Left colon (tissue), 2 donors: Measurements from ENCODE around the gene PTPDC1. TPM values are rescaled to one million over a fixed set of nuclear protein-coding genes. Genes with fewer than 3 reads are reported as not detected.

Source experiments
- ATAC-seq: fragments of 200-7000 bp; cut with Tn5 transposase; one replicate; pipeline ENCODE4 v1.9.1; 2020; ENCODE audit warnings: mild to moderate bottlenecking, moderate library complexity
- DNase-seq, 2 donors: peaks; one replicate each; pipeline ENCODE4 v3.0.0-alpha.2; 2020
- intact Hi-C, 2 donors: fragments of 100-400 bp; cut with DNase I in 1 of 2; cut with micrococcal nuclease in 1 of 2; formaldehyde crosslinking; loops; one replicate each; pipeline versions ENCODE4 v1.11.2 to v1.14.0; 2022; cut with DNase I, micrococcal nuclease
- long read RNA-seq: library from polyadenylated mRNA; unstranded; transcript quantifications from one replicate; pipeline ENCODE4 v2.0.0, GENCODE V29; 2021
- total RNA-seq, 2 donors: library from RNA; stranded (reverse); fragmentation: NEBNext Ultra II Directional; extraction: Animal tissue kit (Norgen Biotek cat#: 25700); gene quantifications; one replicate each; pipeline ENCODE4 v1.2.1, GENCODE V29; 2021
- donor health status: DM: no; HTN: no; CAD: no.
- donor health status: DM: yes; HTN: yes; CAD: no.

The PTPDC1 gene
- total RNA-seq, result 1 to 10 TPM; 6.5 to 6.6 TPM
- long read RNA-seq, partial matches to known transcripts, result 1 of 3 reads
- long read RNA-seq, other reads (novel, unspliced or antisense), result 2 of 3 reads

GRCh38 chr9:94084314-94084713 lies at the start of gene PTPDC1:
Gene PTPDC1, plus strand, starts transcription at chr9:94084464. Its CDS starts 67 bp downstream, at chr9:94084531.
- intact Hi-C loops, result no loop called here
- DNase-seq (no peak), ATAC-seq (no peak)

DNA sequence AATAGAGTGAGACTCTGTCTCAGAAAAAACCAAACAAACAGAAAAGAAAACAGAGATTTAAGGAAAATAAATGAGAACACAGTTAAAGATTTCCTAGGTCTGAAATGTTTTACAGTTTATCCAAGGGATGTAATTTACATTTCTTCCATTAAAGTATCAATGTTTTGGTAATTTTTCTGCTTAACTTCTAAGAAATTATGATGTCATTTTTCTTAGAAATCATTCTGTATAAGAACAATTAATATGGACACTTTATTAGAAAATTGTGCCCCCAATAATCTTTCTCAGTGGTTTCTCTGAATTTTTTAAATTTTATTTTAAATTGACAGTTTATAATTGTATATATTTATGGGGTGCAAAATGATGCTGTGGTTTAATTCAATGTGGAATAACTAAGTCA lies 49.8 kb upstream of the PTPDC1 start:
- ATAC-seq (no peak), DNase-seq (no peak)
- intact Hi-C loops, result no loop called here

- DNase-seq (no peak), ATAC-seq (no peak)
- intact Hi-C loops, result no loop called here
Observed at GRCh38 chr9:94039786-94040185, 44.5 kb upstream of the PTPDC1 start.

- ATAC-seq (no peak), DNase-seq (no peak)
- intact Hi-C loops, result no loop called here
Observed at GRCh38 chr9:94042516-94043360, 41.5 kb upstream of the PTPDC1 start.

GRCh38 chr9:94054716-94055115 lies 29.5 kb upstream of the PTPDC1 start:
- DNase-seq (no peak), ATAC-seq (peak; percentile 95)
- intact Hi-C loops, result no loop called here

- ATAC-seq, result no peak
- DNase-seq, result no peak
- intact Hi-C loops, result no loop called here
Observed at GRCh38 chr9:94056442-94056974, 27.8 kb upstream of the PTPDC1 start.

GRCh38 chr9:94057918-94058317 lies 26.3 kb upstream of the PTPDC1 start:
- DNase-seq, result no peak
- intact Hi-C loops, result no loop called here
- ATAC-seq, result no peak

- no peak for DNase-seq
- intact Hi-C loops, result loop anchor here in 1 of 2 donors (5.0 kb wide), 1 partner anchor 155 kb away; no protein-coding TSS in a partner anchor
- ATAC-seq, result no peak
Observed at GRCh38 chr9:94061864-94062263, 22.4 kb upstream of the PTPDC1 start.

DNA sequence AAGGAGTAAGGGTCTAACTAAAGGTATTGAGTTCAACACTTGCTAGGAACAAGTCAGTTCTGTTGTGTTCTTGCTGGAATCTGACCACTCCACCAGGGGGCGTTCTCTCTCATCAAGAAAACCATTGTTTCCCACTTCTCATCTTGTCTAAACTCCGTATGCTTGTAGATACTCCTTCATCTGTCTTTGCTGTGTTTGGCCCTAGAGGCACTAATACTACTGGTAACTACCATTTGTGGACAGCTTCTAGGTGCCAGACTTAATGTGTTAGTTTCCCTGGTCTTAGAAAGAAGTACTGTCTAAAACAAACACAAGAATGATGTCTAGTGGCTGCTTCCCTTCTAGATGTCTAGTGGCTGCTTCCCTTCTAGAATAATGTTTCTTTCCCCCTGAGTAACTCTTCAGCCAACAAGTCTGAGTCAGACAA lies 18.7 kb upstream of the PTPDC1 start:
- intact Hi-C loops, result loop anchor here in 1 of 2 donors (2.0 kb wide), 1 partner anchor 147 kb away; no protein-coding TSS in a partner anchor
- DNase-seq (peak; percentile 46 to 83), ATAC-seq (peak; percentile 74)

GRCh38 chr9:94068257-94068656 lies 16.0 kb upstream of the PTPDC1 start:
- intact Hi-C loops, result no loop called here
- ATAC-seq (no peak), DNase-seq (no peak)

- ATAC-seq (peak; percentile 35), DNase-seq (no peak)
- intact Hi-C loops, result no loop called here
Observed at GRCh38 chr9:94076557-94076956, 7.7 kb upstream of the PTPDC1 start.

DNA sequence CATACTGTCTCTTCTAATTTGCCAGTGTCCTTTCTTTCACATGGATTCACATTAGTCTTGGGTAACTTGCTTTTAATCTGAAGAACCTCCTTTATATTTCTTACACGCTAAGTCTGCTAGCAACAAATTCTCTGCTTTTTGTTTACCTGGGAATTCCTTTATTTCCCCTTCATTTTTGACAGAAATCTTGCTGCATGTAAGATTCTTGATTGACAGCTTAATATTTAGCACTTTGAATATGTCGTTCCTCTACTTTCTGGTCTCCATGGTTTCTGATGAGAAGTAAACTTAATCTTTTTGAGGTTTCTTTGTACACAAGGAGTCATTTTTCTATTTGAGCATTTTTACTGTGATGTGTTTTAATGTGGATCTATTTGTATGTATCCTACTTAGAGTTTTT lies 6.2 kb upstream of the PTPDC1 start:
- no peak for ATAC-seq
- intact Hi-C loops, result no loop called here
- no peak for DNase-seq

DNA sequence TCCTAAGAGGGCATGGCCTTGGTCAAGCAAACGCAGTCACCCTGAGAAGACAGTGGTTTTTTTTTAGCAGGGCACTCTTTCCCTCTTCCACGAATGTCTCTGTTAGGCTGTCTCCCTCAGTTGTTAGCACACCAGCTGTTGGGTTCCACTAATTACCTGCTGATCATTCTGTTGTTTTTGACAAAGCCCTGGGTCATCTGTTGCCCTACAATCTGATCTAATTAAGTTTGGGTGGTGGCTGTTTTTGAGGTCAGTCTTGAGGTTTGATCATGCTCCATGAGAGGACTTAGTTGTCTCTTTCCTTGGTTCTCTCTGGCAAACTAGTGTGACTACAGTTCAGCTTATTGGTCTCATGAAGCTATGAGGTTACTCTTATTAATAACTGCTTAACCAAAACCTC lies 5.0 kb upstream of the PTPDC1 start:
- intact Hi-C loops, result no loop called here
- no peak for DNase-seq
- ATAC-seq, result no peak

DNA sequence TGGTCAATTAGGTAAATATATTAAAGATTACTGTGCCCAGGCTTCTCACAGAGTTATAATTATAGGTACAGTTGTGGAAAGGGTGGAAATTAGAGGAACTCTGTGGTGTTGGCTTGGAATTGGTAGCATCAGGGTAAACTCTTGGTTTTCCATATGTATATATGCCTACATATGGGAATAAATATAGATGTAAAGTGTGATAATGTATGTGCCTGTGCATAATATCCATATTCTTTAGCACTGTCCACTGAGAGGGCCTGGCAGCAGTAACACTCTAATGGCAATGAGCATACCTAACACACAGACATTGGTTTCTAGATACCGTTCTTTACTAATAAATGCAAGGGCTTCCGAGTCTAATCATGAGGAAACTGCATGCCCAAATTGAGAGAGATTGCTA lies 4.0 kb upstream of the PTPDC1 start:
- DNase-seq, result no peak
- intact Hi-C loops, result no loop called here
- ATAC-seq, result no peak

DNA sequence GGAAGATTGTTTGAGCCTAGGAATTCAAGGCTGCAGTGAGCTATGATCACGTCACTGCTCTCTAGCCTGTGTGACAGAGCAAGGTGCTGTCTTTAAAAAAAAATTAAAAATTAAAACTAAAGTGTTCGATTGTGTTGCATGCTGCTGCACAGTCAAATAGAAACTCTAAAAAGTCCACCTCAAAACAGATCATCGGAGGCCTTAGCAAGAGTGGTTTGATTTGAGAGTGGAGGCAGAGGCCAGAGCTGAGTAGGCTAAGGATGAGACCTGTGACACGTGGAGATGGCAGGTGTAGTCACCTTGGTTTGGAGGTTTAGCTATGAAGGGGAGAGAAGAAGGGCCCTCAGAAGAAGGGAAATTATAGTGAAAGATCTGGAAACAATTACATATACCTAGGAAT lies 2.8 kb upstream of the PTPDC1 start:
- no peak for ATAC-seq
- intact Hi-C loops, result no loop called here
- no peak for DNase-seq

DNA sequence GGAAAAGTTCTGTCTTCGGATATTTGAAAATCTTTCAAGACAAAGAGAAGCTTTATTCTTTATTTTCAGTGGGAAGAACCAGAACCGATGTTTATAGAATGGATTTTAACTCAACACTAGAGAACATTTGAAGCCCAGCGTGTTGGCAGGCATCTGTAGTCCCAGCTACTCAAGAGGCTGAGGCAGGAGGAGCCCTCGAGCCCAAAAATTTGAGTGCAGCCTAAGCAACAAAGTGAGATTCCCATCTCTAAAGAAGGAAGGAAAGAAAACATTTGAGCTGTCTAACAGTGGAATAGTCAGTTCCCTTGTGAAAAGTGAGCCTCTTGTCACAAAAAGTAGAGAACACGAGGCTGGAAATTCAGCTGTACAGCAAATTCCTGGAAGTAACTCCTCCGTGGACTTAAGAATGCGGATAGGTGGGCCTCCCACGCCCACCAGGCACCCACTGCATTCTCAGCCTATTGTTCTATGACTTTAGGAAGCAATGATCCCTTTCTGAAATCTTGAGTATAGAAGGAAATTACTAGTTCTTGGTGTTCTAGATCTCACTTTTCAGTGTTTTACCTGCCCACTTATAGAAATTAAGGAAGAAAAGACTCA lies 2.3 kb upstream of the PTPDC1 start:
- DNase-seq, result no peak
- ATAC-seq, result no peak
- intact Hi-C loops, result no loop called here

GRCh38 chr9:94082553-94082952 lies 1.7 kb upstream of the PTPDC1 start:
- no peak for DNase-seq

DNA sequence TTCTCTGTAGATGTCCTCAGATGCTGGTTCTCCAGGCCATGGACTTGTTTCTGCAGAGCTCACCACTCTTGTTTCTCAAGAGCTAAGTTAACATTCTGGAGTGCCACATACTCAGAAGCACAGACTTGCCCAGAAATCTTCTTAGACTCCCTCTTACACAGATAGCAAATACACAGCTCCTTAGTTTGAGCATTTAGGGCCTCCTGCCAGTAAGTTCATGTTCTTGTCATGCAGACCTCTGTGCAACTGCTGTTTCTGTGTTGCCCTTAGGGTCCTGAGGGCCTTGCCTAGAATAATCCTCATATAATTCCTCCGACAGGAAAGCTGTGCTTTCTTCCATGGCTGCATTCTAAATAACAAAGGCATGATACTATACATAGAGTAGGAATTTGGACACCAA lies 1.3 kb upstream of the PTPDC1 start:
- intact Hi-C loops, result no loop called here
- no peak for DNase-seq
- ATAC-seq, result no peak

More at GRCh38 chr9:94082553-94082952, 1.7 kb upstream of the PTPDC1 start:
- no peak for ATAC-seq
- intact Hi-C loops, result no loop called here

DNA sequence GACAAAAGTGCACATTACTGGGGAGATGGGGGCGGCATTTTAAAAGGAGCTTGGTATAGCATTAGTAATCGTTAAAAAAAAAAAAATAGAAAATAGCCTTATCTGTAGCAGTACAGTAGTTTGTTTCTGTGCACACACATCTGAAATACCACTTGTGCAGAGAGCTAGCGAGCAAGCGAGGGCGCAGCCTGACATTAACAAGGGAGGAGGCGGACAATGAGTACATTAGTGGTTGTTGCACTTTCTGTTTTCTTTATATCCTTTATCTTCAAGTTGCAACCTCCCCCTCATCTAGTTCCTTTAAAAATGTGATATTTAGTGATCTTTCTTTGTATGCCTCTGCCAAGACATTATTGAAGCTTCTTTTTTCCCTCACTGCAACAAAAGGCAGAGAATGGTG lies 880 bp upstream of the PTPDC1 start:
- intact Hi-C loops, result no loop called here
- ATAC-seq (no peak), DNase-seq (no peak)

DNA sequence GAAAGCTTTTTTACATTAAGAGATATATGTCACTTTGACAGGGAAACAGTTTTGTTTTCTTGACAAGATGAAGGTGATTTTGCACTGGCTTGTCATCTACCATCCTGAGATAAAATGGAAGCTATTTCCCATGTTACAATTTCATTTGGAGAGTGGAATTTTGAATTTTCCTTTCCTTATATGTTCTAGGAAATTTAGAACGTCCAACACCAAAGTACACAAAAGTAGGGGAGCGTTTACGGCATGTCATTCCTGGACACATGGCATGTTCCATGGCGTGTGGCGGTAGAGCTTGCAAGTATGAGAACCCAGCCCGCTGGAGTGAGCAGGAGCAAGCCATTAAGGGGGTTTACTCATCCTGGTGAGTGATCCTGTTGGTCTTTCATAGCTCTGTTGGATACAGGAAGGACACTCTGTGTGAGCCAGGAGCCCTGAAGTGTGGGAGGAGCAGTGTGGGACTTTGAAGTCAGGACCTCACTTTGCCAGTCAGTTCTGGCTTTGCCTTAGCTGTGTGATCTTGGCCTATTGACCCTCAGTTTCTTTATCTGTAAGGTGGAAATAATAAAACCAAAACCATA lies 887 bp downstream of the PTPDC1 start:
- intact Hi-C loops, result no loop called here
- DNase-seq (no peak), ATAC-seq (no peak)
